HPDE6-E6E7 (cell line): ENCODE measurements around the gene TNFSF9.
"Not testable (repeated sequence)": the region's sequence is repeated elsewhere in the genome, so short reads cannot be mapped to it uniquely, and the experiment has no call there.

Experiments used
- DNase-seq: peaks from one replicate; pipeline ENCODE4 v3.0.0; 2011; ENCODE audit warnings: missing footprints; ENCODE audit errors: extremely low spot score

Gene TNFSF9

GRCh38 chr19:6532244-6532999 lies 1.6 kb downstream of the TNFSF9 start:
- DNase-seq = no peak

DNA sequence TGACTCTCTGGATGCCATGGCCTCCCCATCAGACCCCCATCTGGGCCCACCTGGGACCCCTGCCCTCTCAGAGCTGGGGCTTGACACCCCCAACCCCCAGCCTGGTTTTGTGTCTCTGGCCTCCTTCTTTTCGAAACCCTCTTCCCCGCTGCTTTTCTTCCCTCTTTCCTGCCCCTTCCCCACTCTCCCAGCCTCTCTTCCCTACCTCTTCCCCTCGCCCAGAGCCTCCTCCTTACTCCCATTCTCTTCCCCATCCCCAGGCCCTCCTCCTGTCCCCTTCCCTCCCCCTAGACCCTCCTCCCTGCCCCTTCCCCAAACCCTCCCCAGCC lies 2.1 kb downstream of the TNFSF9 start:
- DNase-seq = no peak

DNA sequence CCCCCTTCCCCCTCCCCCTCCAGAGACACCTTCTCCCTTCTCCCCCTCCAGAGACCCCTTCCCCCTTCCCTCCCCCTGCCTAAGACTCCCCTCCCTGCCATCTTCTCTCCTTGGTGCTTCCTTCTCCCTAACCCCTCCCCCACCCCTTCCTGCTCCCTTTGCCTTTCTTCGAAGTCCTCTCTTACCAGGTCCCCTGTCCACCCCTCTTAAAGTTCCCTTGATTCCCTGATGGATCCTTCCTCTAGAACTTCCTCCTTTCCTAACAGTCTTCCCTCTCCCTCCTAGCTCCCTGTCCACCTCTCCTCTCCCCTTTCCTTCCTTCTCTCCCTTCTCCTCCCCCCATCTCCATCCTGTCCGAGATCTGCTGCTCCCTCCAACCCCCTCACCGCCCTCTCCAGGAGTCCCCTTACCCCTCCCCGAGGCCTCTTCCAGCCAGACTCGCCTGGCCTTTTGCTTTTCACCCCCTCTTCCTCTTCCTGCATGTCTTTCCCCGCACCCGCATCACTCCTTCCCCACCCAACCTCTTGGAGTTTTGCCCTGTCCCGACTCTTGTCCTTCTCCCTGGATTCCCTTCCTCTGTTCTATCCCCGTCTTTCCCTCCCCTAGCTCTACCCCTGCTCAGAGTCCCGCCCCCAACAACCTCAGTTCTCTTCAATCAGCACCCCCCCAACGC lies 3.1 kb downstream of the TNFSF9 start:
- no peak for DNase-seq

DNA sequence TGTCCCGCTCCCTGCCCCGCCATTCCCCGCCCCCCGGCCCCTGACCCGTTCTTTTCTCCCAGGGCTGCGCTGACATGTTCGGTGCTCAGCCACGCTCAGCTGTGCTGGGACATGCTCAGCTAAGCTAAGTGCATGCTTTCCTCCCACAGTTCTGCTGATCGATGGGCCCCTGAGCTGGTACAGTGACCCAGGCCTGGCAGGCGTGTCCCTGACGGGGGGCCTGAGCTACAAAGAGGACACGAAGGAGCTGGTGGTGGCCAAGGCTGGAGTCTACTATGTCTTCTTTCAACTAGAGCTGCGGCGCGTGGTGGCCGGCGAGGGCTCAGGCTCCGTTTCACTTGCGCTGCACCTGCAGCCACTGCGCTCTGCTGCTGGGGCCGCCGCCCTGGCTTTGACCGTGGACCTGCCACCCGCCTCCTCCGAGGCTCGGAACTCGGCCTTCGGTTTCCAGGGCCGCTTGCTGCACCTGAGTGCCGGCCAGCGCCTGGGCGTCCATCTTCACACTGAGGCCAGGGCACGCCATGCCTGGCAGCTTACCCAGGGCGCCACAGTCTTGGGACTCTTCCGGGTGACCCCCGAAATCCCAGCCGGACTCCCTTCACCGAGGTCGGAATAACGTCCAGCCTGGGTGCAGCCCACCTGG lies 3.7 kb downstream of the TNFSF9 start:
- no peak for DNase-seq

DNA sequence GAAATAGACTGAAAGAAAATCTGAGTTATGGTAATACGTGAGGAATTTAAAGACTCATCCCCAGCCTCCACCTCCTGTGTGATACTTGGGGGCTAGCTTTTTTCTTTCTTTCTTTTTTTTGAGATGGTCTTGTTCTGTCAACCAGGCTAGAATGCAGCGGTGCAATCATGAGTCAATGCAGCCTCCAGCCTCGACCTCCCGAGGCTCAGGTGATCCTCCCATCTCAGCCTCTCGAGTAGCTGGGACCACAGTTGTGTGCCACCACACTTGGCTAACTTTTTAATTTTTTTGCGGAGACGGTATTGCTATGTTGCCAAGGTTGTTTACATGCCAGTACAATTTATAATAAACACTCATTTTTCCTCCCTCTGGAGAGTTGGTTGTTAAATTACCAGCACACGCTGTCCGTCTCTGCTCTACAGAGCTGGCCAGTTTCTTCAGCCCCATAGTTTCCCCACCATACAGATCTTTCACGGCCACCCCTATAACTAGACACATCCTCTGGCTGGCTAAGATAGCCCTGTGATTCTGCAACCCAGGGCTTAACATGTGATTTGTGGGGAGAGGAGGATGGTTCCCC lies 4.8 kb downstream of the TNFSF9 start:
- no peak for DNase-seq

DNA sequence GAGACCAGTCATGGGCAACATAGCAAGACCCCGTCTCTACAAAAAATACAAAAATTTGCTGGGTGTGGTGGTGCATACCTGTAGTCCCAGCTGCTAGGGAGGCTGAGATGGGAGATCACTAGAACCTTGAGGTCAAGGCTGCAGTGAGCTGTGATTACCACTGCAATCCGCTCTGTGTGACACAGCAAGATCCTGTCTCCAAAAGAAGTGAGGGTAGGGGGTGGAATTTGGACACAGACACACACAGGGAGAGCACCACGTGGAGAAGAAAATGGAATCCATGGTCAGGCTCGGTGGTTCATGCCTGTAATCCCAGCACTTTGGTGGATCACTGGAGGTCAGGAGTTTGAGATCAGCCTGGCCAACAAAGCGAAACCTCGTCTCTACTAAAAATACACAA lies 8.7 kb downstream of the TNFSF9 start:
- DNase-seq = no peak

- DNase-seq = no peak
Observed at GRCh38 chr19:6540918-6541689, 10.3 kb downstream of the TNFSF9 start.

DNA sequence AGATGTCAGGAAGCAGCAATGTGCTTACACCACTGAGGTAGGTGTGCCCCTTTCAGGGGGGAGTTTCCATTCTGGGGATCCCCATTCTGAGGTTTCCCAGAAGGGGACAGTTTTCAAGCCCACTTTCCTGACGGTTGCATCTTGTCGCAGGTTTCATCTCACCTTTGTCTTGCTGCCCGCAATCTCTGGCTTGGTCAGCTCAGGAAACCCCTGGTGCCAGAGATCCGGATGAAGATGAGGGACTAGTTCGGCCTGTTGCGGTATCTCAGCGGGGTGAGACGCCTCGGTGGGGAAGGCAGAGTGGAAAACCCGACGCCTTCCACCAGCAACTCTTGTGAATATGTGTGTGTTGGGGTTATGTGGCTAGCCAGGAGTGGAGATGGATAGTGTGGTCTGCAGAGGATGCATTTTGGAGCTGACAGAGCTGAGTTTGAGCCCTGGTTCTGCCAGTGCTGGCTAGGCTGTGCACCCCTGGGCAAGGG lies 13.1 kb downstream of the TNFSF9 start:
- DNase-seq = no peak

DNA sequence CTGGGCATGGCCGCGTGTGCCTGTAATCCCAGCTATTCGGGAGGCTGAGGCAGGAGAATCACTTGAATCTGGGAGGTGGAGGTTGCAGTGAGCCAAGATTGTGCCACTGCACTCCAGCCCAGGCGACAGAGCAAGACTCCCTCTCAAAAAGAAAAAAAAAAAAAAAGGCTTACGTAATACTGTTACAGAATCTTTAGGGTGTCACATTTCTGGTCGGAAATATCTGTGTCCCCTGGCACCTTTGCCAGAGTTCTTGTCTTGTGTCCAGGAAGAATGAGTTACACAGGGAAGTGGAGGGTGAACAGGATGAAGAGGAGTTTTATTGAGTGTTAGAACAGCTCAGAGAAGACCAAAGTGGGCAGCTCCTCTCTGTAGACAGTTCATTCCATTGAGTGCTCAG lies 19.9 kb downstream of the TNFSF9 start:
- not testable (repeated sequence) for DNase-seq

GRCh38 chr19:6551091-6551490 lies 20.3 kb downstream of the TNFSF9 start:
- no peak for DNase-seq

DNA sequence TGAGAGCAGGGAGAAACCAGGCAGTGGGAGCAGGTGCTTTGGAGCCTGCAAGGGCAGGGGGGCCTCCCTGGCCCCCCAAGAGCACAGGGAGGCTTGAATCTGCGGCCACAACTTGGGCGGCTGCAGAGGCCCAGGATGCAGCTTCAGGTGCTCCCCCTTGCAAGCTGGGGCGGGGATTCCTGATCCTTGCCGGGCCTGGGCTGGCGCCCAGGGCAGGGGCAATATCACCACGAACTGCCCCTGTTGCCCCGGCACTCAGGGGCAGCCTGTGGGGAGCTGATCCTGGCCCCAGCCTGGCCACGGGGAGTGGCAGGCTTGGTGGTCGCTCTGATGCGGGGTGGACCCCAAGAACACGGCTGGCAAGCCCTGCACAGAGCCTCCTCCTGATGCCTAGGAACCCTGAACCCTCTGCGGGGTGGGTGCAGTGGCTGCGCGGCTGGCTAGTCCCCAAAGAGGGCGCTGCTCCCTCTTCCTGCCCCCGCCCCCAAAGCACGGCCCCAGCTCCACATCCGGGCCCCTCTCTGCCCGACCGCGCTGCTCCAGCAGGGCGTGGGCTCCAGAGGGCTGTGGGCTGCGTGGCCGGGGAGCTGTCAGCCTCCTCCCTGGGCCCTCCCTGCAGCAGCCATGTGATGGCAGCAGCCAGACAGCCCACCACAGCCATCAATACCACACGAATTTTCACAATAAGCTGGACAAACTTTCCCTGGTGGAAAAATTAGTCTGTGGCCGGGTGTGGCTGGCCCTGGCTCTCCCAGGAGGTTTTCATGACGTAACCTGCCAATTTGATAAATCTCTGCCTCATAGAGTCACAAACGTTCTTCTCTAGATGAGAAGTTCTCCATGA lies 21.0 kb downstream of the TNFSF9 start:
- no peak for DNase-seq

DNA sequence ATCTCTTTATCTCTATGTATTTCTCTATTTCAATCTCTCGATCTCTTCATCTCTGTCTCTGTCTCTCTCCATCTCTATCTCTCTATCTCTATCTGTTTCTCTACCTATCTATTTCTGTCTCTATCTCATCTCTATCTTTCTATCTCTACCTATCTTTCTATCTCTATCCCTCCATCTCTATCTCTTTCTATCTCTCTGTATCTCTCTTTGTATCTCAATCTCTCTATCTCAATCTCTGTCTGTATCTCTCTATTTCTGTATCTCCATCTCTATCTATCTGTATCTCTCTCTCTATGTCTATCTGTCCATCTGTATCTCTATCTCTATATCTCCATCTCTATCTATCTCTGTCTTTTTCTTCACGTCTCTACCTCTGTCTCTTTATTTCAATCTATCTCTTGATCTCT lies 25.2 kb downstream of the TNFSF9 start:
- no peak for DNase-seq

- no peak for DNase-seq
Observed at GRCh38 chr19:6556480-6557195, 25.8 kb downstream of the TNFSF9 start.

DNA sequence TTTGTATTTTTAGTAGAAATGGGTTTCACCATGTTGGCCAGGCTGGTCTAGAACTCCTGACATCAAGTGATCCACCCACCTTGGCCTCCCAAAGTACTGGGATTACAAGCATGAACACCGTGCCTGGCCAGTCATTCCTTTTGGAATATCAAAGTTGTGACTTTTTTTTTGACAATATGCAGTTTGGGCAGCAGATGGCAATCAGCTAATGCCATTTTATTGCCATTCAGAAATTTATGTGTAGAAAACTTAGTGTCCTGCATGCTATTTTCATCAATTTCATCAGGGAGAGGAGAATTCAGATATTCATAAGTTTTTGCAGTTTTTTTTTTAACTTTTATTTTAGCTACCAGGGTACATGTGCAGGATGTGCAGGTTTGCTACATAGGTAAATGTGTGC lies 31.6 kb downstream of the TNFSF9 start:
- not testable (repeated sequence) for DNase-seq

- no peak for DNase-seq
Observed at GRCh38 chr19:6564393-6564792, 33.6 kb downstream of the TNFSF9 start.

DNA sequence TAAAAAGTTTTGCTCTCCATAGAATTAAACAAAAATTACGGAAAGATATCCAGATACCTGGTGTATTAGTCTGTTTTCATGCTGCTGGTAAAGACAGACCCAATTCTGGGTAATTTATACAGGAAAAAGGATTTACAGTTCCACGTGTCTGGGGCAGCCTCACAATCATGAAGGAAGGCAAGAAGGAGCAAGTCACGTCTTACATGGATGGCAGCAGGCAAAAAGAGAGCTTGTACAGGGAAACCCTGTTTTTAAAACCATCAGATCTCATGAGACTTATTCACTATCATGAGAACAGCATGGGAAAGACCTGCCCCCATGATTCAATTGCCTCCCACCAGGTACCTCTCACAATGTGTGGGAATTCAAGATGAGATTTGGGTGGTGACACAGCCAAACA lies 35.9 kb downstream of the TNFSF9 start:
- DNase-seq = not testable (repeated sequence)

DNA sequence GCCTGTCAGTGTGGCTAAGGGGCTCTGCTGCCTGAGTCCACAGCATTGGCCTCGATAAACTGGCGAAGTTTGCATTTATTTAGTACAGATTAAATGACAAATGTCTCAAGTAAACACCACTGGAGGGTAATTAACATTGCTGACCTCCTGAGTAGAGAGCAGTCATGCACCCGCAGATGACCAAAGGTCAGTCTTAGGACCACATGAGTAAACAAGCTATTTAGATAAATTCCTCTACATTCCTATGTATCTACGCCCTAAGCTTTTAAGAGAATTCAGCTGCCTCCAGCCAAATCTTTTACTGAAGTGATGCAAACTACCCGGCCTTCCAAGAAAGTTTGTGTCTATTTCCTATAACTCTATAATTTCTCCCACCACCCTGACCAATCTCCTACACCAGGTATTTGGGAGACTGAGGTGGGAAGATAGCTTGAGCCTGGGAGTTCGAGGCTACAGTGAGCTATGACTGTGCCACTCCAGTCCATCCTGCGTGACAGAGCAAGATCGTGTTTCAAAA lies 37.2 kb downstream of the TNFSF9 start:
- no peak for DNase-seq

DNA sequence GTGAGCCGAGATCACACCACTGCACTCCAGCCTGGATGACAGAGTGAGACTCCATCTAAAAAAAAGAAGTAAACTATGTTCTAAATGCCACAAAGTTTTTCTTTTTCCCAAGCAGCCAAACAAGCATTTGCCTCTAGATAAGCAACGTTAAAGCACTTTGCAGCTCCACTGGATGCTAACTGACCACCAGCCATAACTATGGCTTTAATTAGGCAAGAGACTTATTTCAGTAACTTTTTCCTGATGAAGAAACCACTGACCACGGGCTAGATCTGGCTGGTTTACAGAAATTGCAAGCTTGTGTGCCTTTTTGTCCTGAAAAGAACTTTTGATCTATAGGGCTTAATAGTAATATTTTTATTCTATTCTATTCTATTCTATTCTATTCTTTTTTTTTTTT lies 38.0 kb downstream of the TNFSF9 start:
- DNase-seq = no peak

DNA sequence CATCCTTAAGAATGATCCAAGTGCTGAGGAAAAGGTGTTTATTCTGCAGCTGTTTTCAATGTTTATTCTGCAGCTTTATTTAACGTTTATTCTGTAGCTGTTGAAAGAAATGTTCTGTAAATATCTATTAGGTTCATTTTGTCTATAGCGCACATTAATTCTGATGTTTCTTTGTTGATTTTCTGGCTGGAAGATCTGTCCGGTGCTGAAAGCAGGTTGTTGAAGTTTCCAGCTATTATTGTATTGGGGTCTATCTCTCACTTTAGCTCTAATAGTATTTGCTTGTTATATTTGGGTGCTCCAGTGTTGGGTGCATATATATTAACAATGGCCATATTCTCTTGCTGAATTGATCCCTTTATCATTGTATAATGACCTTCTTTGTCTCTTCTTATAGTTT lies 39.9 kb downstream of the TNFSF9 start:
- no peak for DNase-seq

GRCh38 chr19:6571167-6571566 lies 40.3 kb downstream of the TNFSF9 start:
- no peak for DNase-seq
